ENCODE measurements around the gene RAB28.
"Not testable (repeated sequence)": the region's sequence is repeated elsewhere in the genome, so short reads cannot be mapped to it uniquely, and the experiment has no call there.

Gene RAB28

DNA sequence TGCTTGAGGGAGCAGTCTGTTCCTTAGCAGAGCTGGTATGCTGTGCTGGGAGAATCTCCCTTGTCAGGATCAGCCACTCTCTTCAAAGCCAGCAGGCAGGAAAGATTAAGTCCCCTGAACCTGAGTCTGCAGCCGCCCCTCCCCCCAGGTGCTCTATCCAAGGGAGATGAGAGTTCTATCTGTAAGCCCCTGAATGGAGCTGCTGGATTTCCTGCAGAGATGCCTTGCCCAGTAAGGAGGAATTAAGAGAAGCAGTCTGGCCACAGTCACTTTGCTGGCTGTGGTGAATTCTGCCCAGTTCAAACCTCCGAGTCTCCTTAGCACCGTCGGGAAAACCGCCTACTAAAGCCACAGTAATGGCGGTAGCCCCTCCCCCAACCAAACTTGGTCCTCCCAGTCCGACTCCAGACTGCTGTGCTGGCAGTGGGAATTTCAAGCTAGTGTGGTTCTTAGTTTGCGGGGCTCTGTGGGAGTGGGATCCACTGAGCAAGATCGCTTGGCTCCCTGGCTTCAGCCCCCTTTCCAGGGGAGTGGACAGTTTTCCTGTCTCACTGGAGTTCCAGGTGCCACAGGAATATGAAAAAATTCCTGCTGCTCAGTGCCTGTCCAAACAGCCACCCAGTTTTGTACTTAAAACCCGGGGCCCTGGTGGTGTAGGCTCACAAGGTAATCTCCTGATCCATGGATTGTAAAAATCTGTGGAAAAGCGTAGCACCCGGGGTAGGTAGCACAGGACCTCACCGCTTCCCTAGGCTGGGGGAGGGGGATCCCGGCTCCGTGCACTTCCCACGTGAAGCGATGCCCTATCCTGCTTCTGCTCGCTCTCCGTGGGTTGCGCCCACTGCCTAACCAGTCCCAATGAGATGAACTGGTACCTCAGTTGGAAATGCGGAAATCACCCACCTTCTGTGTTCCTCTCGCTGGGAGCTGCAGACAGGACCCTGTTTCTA, 38.0 kb downstream of the RAB28 start:
- peak; percentile 95 for DNase-seq

DNA sequence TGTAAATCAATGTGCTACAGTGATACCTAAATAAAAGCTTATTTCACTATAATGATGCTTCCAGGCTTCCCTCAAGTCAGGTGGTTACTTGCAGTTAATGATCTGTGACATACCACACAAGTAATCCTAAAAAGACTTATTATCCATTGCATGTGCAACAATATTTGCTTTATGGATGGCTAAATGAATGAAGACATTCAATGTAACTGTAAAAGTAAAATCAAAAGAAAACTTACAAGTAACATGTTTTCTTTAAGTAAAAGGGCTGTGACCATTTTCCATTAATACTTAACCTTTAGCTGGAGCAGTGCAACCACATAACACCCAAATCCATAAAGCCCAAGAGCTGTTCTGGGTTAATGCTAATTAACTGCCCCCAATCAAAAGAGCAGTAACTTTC, 42.6 kb downstream of the RAB28 start:
- peak; percentile 44 for DNase-seq

DNA sequence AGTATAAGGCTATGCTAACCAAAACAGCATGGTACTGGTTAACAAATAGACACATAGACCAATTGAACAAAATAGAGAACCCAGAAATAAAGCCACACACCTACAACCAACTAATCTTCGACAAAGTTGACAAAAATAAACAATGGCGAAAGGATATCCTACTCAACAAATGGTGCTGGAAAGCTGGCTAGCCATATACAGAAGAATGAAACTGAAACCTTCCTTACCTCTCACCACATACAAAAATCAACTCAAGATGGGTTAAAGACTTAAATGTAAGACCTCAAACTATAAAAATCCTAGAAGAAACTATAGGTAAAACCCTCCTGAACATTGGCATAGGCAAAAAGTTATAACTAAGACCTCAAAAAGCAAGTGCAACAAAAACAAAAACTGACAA, 47.2 kb downstream of the RAB28 start:
- DNase-seq = no peak

DNA sequence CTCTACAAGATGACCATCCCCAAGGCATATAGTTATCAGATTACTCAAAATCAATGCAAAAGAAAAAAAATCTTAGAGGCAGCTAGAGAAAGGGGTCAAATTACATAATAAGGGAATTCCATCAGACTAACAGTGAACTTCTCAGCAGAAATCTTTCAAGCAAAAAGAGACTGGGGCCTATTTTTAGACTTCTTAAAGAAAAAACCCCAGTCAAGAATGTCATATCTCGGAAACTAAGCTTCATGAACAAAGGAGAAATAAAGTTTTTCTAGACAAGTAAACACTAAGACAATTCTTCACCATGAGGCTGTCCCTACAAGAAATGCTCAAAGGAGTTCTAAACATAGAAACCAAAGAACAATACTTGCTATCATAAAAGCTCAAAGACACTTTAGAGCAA, 51.7 kb downstream of the RAB28 start:
- no peak for DNase-seq

DNA sequence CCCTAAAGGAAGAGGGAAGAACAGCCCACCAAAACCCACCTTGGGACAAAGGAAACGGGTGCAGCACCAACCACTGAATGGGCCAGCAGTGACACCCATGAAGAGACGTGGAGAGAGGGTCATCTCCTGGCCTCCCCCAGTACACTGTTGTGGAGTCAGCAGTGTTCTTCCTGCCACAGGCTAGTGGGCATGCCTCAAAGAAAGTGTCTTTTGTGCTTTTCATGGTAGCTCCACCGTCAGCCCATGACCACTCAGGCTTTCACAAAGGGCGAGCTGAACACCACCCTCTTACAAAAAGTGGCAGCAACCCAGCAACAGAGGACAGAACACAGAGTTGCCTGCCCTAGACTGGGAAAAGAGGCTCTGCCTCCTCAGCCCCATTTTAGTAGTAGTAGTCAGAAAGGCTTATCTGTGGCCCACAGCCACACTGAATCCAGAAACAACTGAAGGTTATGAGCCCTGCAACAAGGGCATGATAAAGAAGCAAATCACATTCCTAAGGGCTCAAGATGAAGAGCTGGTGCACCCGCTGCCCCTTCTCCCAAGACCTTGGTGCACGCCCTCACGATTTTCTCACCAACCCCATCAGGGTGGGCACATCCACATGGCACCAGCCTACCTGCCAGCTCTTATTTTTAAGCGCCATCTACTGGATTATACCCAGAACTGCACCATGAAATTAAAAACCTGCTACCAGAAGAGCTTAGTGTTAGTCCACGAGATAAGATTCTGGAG, 53.1 kb downstream of the RAB28 start:
- peak; percentile 16 for DNase-seq

DNA sequence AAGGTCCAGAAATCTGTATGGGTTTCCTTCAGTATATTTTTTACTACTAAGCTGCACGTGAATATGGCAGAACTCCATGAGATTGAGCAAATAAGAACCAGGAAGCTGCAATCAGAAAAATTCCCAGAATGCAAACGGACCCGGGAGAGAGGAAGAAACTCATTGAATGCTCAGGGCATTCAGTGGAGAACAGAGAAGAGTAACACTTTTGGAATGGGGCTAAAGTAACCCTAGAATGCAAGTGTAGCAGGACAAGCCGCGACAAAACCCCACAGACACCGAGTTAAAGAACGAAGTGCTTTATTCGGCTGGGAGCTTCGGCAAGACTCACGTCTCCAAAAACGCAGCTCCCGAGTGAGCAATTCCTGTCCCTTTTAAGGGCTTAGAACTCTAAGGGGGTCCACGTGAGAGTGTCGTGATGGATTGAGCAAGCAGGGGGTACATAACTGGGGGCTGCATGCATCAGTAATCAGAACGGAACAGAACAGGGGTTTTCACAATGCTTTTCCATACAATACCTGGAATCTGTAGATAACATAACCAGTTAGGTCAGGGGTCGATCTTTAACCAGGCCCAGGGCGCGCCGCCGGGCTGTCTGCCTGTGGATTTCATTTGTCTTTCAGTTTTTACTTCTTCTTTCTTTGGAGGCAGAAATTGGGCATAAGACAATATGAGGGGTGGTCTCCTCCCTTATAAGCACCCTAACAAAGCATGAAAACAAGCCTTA, 56.4 kb downstream of the RAB28 start:
- no peak for DNase-seq

DNA sequence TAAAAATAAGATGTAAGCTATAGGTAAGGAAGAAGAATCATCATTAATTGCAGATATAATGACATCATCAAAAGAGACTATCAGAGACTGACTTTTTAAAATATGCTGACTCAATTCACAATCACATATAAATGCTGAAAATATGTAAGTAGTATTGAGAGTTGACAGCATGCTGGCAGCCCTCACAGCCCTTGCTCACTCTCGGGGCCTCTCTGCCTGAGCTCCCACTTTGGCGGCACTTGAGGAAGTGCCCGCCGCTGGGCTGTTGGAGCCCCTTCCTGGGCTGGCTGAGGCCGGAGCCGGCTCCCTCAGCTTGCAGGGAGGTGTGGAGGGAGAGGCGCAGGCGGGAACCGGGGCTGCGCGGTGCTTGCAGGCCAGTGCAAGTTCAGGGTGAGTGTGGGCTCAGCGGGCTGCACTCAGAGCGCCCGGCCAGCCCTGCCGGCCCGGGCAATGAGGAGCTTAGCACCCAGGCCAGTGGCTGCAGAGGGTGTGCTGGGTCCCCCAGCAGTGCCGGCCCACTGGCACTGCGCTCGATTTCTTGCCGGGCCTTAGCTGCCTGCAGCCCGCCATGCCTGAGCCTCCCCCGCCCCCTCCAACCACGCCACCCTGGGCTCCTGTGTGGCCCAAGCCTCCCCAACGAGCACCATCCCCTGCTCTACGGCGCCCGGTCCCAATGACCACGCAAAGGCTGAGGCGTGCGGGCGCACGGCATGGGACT, 68.9 kb downstream of the RAB28 start:
- DNase-seq = no peak

DNA sequence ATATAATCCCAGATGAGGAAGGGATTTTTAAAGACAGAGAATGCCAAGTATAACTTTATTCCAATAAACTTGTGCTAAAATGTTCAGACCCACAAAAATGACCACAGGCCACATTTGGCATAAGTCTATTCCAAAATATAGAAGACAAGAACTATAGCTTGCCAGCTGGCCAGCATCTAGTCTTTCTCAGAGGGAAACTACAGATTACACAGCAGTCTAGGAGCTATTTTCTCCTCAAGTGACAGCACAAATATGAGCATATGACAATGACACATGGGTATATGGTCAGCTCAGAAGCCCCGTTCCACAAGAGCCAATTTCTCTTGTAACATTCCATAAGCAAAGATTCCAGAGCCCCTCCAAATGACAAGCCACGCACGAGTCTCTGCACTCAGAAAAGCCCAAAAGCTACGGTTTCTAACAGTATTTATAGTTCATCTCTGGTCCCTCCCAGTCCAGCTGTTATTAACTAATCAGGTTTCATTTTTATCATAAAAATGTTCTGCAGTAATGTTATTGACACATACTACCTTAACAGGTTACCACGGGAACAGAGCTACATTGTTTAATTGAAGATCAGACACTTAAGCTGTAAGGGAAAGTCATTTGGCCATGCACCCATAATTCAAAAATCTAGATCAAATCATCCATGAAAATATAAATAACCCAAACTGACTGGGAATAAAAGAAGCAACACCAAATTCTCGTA, 70.3 kb downstream of the RAB28 start:
- no peak for DNase-seq

DNA sequence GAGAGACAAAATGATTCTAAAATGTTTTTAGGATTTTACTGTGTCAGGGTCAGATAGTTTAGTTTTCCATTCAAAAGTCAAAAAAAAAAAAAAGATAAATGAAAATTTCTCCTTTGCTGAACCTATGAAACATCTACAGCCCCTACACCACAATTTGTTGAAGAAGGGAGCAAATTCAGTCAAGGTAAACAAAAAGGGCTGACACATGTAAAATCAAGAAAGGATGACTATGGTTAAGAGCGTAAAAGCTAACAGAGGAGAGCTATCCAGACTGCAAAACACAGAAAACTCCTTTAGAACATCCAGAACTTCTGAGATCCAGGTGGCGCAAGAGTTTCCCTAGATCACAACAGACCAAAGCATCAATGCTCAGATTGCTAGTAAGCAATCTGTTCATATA, 72.2 kb downstream of the RAB28 start:
- DNase-seq = no peak

DNA sequence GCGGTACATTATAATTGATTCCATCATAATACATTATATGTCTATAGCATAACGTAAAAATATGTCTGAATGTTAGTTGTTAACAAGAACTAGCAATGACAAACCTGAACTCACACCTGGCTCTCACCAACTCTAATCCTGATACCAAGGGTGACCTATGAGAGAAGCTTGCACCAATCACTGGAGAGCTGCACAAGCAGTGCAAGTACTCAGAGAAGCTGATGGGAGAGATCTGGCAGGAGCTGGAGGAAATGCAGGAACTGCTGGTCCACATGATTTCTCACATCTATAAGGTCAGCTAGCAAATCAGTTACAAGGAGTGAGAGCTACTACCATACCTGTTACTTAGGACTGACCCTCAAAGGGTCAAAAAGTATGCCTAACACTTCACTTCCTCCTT, 74.8 kb downstream of the RAB28 start:
- no peak for DNase-seq

DNA sequence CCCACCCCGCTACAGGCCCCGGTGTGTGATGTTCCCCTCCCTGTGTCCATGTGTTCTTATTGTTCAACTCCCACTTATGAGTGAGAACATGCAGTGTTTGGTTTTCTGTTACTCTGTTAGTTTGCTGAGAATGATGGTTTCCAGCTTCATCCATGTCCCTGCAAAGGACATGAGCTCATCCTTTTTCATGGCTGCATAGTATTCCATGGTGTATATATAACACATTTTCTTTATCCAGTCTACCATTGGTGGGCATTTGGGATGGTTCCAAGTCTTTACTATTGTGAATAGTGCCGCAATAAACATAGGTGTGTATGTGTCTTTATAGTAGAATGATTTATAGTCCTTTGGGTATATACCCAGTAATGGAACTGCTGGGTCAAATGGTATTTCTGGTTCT, 78.0 kb downstream of the RAB28 start:
- DNase-seq = not testable (repeated sequence)

DNA sequence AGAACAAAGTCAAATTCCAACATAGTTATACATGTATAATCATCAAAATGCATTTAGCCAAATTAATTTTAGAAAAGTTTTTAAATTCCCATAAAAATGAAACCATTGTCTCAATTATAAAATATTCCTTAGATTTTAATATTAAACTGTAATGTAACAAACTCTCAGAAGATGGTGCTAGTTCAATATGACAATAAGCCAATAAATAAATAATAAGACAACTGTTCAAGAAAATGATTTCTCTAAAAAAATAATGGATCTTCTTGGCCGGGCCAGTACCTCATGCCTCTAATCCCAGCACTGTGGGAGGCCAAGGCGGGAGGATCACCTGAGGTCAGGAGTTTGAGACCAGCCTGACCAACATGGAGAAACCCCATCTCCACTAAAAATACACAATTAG, 80.3 kb downstream of the RAB28 start:
- DNase-seq = no peak

DNA sequence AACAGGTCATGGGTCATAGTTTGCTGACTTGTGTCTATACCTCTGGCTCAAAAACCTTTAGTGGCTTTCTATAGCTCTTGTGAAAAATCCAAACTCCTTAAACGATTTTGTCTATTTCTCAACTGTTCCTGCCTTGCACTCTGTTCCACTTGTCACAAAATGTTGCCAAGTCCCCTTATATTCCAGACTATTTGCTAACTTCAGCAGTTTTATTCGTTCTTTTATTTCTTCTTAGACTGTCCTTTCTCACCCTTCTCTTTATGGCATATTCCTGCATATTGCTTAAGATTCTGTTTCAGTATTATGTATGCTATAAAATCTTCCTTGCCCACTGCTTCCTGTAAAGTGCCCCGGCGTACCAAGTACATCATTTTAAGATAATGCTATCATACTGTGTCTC, 80.8 kb downstream of the RAB28 start:
- no peak for DNase-seq

DNA sequence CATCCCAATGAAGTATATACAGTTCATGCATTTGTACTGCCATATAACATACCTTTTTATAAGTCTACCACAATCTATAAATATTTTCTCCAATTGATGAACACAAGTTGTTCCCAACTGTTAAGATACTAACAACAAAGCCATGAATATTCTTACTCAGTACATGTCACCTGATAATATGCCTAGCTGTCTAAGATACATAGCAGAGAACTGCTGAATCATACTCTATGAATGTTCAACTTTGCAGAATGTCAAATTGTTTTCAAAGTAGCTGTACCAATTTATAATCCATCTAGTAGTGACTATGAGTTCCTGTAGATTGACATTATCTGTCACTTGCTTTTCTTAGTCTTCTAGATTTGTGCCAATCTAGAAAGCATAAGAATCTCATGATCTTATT, 84.9 kb downstream of the RAB28 start:
- no peak for DNase-seq

DNA sequence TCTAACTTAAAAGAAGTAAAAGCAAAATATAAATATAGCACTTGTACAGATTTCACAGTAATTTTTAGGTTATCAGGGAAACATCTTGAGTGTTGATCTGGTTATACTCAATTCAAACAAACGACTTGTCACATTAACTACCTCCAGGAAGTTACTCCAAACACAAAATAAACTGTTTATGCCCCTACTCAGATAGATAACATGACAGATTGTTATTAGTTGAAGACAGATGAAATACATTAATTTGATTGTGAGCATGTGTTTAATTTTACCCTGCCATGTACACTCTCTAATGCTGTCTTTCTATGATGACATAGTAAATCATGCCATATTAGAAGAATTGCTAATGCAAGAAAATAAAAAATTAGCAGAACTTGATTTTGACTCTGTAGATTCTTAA, 88.0 kb downstream of the RAB28 start:
- no peak for DNase-seq

DNA sequence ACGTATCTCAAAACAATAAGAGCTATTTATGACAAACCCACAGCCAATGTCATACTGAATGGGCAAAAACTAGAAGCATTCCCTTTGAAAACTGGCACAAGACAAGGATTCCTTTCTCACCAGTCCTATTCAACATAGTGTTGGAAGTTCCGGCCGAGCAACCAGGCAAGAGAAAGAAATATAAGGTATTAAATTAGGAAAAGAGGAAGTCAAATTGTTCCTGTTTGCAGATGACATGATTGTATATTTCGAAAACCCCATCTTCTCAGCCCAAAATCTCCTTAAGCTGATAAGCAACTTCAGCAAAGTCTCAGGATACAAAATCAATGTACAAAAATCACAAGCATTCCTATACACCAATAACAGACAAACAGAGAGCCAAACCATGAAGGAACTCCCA, 94.2 kb downstream of the RAB28 start:
- DNase-seq = not testable (repeated sequence)

DNA sequence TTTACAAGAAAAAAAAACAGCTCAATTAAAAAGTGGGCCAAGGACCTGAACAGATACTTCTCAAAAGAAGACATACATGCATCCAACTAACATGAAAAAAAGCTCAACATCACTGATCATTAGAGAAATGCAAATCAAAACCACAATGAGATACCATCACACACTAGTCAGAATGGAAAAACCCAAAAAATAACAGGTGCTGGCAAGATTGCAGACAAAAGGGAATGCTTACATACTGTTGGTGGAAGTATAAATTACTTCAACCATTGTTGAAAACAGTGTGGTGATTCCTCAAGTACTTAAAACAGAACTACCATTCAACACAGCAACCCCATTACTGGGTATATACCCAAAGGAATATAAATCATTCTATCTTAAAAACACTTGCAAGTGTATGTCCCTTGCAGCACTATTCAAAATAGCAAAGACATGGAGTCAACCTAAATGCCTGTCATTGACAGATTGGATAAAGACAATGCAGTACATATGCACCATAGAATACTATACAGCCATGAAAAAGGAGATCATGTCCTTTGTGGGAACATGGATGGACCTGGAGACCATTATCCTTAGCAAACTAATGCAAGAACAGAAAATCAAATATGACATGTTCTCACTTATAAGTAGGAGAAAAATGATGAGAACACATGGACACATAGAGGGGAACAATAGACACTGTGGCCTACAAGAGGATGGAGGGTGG, 97.6 kb downstream of the RAB28 start:
- no peak for DNase-seq

DNA sequence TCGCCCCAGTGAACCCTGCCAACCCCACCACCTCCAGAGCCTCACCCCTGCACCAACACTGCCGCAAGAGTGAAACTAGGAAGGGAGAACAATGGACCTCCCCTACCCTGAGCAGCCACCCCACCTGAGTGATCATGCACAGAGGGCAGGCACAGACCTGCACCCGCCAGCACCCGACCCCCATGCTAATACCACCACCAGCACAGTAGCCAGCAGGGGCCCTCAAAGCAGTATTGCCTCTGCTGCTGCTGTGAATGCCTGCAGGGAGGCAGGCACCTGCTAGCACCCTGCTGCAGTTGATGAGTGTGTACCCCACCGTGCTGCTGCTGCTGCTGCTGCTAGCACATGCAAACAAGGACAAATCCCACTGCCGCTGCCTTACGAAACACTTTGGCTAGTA, 100.1 kb downstream of the RAB28 start:
- no peak for DNase-seq

DNA sequence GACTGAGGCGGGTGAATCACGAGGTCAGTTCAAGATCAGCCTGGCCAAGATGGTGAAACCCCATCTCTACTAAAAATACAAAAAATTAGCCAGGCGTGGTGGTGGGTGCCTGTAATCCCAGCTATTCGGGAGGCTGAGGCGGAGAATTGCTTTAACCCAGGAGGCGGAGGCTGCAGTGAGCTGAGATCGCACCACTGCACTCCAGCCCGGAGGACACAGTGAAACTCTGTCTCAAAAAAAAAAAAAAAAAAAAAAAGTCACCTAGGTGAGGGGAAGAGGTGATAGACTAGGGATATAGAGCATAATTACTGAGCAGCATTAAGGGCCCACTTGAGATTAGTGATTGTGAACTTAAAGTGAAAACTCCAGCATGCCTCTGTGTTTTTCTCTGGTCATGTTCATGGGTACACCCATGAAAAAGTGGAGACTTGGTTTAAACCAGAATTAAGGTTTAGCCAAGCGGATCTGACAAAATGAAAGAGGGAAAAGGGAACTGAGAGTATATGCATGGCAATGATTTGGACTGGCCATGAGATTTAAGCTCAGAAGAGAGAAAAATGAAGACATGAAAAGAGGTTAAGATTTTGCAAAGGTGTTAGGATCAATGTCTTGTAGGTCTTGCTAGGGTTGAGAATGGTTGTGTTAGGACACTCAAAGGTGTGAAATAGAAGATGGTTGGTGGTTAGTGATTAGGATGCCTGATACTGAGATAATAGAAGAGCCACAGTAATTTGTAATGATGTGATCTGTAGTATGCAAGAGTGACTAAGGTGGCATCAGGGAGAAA, 105.0 kb downstream of the RAB28 start:
- no peak for DNase-seq

DNA sequence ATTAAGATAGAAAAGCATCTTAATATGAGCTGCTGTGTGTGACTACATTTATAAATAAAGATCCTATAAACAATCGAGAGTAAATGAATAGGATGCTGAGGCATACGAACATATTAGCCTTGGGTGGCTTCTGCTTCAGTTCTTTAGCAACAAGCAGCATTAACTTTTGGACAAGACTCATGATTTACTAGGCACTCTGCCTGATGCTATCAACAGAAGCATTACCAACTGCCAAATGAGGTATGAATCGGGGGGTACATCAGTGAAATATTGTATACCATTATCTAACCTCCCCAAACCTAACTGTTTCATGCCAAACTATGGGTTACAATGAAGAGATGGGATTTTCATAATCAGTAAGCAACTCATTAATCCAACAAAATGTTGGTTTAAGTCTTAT, 113.1 kb downstream of the RAB28 start:
- no peak for DNase-seq

DNA sequence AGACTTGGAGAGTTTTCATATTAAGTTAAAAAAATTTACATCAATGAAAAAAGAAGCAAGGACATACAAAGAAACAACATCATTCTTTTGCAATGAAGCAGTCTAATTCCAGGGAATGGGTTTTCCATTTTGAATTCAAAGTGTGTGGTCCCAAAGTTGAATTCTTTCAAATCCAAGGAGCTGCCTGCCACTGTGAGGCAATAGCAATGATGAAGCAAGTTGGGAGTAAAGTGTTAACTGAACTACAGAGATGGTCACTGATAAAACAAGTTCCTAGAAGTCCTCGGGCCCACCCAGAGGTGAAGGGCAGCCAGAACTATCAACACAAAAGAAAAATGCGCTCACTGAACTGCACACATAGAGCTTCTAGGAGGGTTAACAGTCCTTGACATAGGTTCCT, 115.9 kb downstream of the RAB28 start:
- DNase-seq = no peak
